ENCODE measurements around the gene ADGRF1.

DNA sequence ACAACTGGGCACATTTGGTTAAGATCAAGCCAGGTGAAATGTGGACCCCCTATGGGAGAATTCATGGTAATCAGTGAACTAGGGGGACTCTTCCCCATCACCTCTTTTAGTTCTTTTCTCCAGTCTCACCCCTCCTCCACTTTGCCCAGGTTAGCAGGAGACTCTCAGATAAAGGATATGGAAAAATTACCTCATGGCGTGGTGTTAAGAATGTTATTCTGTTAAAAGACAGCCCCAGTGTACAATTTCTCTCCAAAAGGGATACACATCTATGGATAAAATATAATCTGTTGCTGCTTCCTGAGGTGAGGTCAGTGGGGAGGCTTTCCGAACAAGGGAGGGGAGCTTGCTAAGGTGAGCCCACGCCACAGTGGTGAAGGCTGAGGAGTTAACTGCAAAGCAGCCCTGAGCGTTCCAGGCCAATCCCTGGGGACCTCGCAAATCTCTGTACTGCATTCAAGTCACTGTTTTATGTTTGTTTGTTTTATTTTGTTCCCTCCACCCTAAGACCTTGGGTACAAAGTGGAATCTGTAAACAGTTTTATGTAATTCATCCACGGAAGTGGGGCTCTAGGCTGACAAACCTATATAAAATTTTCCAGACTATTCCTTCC is 52.0 kb downstream of the ADGRF1 start:
- TF ChIP-seq POLR2A (IDR thresholded peaks at IDR 0.05) (no peak), CTCF (IDR thresholded peaks at IDR 0.05) (no peak)
